Endothelial cell of hepatic sinusoid (primary cell): ENCODE results near the gene OR13H1.
"Not testable (repeated sequence)": the region's sequence is repeated elsewhere in the genome, so short reads cannot be mapped to it uniquely, and the experiment has no call there.

ENCODE experiments used
- in situ Hi-C: cut with HindIII; loops from 2 replicates; pipeline ENCODE4 v1.10.0; 2017; ENCODE audit warnings: low sequenced_read_pairs

OR13H1 gene

GRCh38 chrX:131543774-131544173, at the start of gene OR13H1:
TSS of gene OR13H1 (plus strand) at chrX:131544074. CDS start at chrX:131544074, 0 bp downstream.
- in situ Hi-C loops, result no loop called here

- in situ Hi-C loops, result not testable (repeated sequence)
These were observed 42.3 kb upstream of the OR13H1 start for GRCh38 chrX:131501556-131501955.

GRCh38 chrX:131513159-131513914, 30.5 kb upstream of the OR13H1 start:
- in situ Hi-C loops, result no loop called here

- in situ Hi-C loops, result no loop called here
These were observed 22.1 kb upstream of the OR13H1 start for GRCh38 chrX:131521824-131522223.

GRCh38 chrX:131544218-131544617, 344 bp downstream of the OR13H1 start:
- in situ Hi-C loops, result no loop called here

GRCh38 chrX:131549011-131549410, 5.1 kb downstream of the OR13H1 start:
- in situ Hi-C loops, result no loop called here

GRCh38 chrX:131552453-131552852, 8.6 kb downstream of the OR13H1 start:
- in situ Hi-C loops, result not testable (repeated sequence)

GRCh38 chrX:131558562-131558961, 14.7 kb downstream of the OR13H1 start:
- in situ Hi-C loops, result no loop called here

- in situ Hi-C loops, result no loop called here
These were observed 20.8 kb downstream of the OR13H1 start for GRCh38 chrX:131564553-131565229.

GRCh38 chrX:131565909-131566308, 22.0 kb downstream of the OR13H1 start:
- in situ Hi-C loops, result no loop called here

GRCh38 chrX:131571348-131571747, 27.5 kb downstream of the OR13H1 start:
- in situ Hi-C loops, result no loop called here

GRCh38 chrX:131572372-131573014, 28.6 kb downstream of the OR13H1 start:
- in situ Hi-C loops, result no loop called here

- in situ Hi-C loops, result no loop called here
These were observed 33.5 kb downstream of the OR13H1 start for GRCh38 chrX:131577413-131577812.

GRCh38 chrX:131577999-131578734, 34.3 kb downstream of the OR13H1 start:
- in situ Hi-C loops, result no loop called here

GRCh38 chrX:131578735-131579367, 35.0 kb downstream of the OR13H1 start:
- in situ Hi-C loops, result not testable (repeated sequence)

GRCh38 chrX:131588995-131589394, 45.1 kb downstream of the OR13H1 start:
- in situ Hi-C loops, result no loop called here
